Tongue (tissue), 2 donors: ENCODE results near the gene ASTL. TPM values are rescaled to one million over a fixed set of nuclear protein-coding genes. Genes with fewer than 3 reads are reported as not detected.

ENCODE experiments used
- DNase-seq: peaks from one replicate; pipeline ENCODE4 v3.0.0-alpha.2; 2015
- total RNA-seq: library from RNA; depleted of rRNA; stranded (reverse); fragments of >200 nt; gene quantifications from one replicate; pipeline ENCODE4 v1.2.3, GENCODE V29; 2014

ASTL gene
- total RNA-seq, 1 donor from 2014 or later, result not detected

DNA sequence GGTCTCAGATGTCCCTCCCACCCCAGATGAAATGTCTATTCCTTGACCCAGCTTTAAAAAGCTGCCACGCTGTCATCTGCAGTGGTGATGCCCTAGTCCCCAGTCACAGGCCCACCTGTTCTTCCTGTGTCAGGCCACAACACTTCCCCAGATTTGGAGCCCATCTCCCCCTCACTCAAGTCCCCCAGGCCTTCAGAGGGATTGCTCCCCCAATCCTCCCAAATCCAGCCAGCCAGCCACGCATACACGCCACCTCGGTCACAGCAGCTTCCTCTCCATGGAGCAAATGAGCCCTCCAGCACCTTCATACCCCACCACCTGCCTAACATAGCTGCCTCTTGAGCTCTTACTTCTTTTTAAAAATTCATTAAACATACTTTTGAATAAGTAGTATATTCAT lies 7.8 kb downstream of the ASTL start:
- no peak for DNase-seq

DNA sequence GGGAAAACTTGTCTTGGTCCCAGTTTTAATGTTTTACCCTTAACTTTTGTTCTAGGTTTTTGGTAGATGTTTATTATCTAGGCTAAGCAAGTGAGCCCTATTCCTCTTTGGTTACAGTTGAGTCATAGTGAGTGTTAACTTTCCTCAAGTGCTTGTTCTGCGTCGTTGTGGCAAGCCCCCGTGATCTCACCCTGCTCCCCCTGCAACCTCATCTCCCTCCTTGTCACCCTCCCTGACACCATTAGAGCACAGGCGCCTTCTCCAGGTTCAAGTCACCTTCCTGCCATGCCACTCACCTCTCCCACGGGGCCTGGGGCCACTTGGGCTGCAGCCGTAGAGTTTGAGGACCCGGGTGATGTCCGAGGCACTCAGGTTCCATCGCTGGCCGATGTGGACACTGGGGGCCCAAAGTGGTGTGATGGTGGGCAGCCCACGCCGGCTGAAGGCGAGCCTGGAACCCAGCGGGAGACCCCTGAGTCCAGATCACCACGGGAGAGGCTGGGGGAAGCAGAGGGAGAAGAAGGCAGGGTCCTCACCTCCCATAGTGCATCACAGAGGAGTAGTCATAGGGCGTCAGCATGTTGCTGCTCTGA lies 8.7 kb downstream of the ASTL start:
- no peak for DNase-seq

GRCh38 chr2:96128456-96128855 lies 9.8 kb downstream of the ASTL start:
- DNase-seq, result no peak

- DNase-seq, result no peak
Measured at GRCh38 chr2:96124406-96125265, 13.7 kb downstream of the ASTL start.

GRCh38 chr2:96123936-96124335 lies 14.4 kb downstream of the ASTL start:
- no peak for DNase-seq

- DNase-seq, result no peak
Measured at GRCh38 chr2:96123290-96123689, 15.0 kb downstream of the ASTL start.

GRCh38 chr2:96122391-96122790 lies 15.9 kb downstream of the ASTL start:
- no peak for DNase-seq

DNA sequence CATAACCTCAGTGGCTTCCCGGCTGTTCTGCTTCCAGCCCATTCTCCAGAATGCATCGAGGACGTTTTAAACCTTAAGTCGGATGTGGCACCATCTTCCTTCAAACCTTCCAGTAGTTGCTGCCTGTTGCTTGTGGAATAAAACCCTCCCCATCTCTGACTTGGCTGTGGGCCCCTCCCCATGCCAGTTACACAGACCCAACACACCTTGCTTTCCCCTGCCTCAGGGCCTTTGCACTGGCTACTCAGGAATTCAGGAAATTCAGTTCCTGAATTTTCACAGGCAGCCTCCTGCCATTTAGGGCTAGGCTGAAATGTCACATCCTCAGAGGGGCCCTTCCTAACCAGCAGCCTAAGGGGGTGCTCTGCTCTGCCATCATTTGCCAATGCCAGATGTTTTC lies 16.9 kb downstream of the ASTL start:
- no peak for DNase-seq

- no peak for DNase-seq
Measured at GRCh38 chr2:96120991-96121390, 17.3 kb downstream of the ASTL start.

DNA sequence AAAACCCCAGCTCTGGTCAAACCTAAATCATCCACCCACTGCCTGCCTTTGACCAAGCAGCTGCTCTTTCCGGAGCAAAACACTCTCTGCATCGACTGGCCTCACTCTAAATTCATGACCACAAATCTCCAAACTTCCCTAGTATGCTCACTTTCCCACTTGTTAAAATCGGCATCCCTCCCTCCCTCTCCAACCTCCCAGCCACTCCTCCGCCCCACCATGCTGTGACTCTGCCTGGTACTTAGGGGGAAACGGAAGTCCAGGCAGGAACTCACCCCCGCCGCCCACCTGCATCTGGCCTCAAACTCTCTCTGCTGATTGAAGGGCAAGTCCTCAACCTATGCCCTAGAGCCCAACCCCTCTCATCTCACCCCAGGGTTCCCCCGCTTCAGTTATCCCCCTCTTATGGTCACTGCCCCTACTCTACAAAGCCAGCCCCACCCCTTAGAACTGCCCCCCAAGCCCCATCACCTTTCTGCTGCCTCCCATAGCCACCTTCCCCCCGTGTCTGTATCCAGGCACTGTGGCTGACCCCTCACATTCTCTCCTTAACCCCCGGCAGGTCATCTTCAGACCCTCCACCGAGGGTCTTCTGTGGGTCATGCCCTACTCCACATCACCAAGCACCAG lies 18.1 kb downstream of the ASTL start:
- DNase-seq, result no peak

DNA sequence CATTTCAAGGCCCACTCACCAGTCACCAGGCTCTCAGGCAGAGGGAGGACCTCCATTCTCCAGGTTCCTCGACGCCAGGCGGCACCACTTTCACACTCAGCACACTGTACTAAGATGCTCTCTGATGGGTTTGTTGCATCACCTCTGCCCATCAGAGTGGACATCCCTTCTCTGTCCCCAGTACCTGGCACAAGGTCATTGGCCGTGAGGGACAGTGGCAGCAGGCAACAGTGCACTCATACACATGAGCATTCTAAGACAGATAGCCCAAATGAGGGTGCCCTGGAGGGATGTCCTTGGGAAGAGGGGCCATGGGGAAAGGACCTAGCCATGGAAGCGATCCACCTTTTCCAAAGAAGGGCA lies 18.9 kb downstream of the ASTL start:
- DNase-seq, result no peak

GRCh38 chr2:96118698-96119388 lies 19.5 kb downstream of the ASTL start:
- no peak for DNase-seq

DNA sequence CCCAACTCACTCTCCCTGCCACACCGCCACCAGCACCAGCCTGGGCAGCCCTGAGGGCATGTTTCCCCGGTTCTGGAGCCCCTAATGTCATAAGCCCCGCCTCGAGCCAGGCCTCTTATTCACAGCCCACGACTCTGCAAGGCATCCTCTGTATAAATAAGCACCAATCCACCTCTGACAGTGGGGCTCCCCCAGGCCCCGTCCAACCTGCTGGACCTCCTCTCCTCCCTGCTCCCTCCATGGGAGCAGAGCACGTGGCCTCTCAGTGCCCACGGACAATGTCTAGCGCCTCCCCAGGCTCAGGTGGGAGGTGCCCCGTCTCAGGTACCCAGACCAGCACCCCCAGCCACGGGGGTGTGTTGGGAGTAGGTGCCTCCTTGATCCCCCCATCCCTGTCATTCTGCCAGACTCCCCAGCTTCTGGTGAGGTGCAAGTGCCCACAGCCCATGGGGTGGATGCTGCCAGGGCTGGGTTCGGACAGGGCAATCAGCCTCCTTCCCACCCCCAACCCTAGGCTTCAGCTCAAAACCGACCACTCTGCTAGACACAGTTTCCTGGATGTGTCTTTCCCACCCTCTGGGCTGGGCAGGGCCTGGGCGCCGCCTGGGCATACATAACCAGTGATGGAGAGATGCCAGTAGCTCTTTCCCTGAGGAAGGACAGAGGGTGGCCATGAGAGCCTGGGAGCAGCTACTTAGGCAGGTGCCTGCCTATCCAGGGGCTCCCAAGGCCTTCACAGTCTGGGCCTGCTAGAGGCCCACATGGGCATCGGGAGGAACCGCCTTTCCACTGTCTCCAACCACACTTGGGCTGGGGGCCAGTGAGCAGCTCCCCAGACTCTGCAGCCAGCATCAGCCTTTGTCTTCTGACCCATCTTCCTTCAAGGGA lies 20.4 kb downstream of the ASTL start:
- DNase-seq, result no peak

GRCh38 chr2:96116879-96117533 lies 21.3 kb downstream of the ASTL start:
- DNase-seq, result peak; percentile 75

DNA sequence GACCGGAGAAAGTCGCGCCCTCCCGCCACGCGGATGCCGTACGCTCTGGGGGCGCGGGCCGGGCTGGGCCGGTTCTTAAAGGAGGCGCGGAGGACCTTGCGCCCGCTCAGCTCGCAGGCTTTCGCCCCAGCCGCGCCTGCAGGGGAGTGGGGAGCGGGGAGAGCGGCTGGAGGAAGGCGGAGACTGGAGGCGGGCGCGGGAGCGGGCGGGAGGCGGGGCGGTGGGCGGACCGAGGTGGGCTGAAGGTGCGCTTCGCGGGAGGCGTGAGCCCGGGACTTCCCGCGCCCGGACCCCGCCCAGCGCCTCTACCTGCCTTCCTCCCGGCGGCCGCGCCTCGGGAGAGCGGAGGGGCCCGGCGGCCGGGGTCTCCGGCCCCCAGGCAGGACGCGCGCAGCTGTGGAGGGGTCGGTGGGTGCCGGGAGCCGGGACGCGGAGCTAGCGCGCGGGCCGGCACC lies 21.9 kb downstream of the ASTL start, which contains the start of gene ADRA2B:
ADRA2B (minus strand) TSS at position 148 of the 455 bp plus-strand sequence. CDS start 422 bp downstream, outside the sequence.
- peak; percentile 74 for DNase-seq

DNA sequence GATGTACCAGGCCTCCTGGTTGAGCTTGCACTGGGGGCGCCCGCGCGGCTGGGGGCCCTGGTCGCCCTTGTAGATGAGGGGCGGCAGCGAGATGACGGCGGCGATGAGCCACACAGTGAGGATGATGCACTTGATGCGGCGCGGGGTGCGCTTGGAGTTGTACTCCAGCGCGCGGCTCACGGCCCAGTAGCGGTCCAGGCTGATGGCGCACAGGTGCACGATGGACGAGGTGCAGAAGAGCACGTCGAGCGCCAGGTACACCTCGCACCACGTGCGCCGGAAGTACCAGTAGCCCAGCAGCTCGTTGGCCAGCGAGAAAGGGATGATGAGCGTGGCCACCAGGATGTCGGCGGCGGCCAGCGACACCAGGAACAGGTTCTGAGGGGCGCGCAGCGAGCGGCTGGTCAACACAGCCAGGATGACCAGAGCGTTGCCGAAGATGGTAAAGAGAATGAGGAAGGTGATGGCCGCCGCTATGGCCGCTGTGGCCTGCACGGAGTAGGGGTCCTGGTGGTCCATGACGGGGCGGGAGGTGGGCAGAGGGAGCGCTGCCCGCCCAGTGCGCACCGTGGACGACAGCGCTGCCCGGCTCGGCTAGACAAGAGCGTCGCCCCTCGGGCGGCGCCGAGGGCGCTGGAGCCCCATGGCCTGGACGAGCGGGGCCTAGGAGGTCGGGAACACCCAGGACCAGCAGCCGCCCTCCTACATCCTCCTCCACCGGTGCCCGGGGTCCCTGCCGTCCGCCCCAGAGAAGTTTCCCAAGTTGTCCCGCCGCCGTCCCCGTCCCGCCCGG lies 22.5 kb downstream of the ASTL start:
- DNase-seq, result no peak

- no peak for DNase-seq
Measured at GRCh38 chr2:96114903-96115581, 23.3 kb downstream of the ASTL start.

DNA sequence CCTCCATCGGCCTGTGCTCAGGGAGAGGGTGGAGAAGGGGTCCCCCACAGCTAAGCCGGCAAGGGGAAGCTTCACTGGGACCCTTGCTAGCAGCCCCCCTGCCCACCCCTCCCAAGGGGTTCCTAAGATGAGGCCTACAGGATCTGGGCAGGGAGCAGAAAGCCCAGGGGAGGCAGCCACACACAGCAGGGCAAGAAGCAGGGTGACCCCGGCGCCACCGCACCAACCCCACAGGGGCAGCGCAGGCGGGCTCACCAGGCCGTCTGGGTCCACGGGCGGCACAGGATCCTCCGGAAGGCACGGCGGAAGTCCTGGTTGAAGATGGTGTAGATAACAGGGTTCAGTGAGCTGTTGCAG lies 23.8 kb downstream of the ASTL start:
- DNase-seq, result no peak

- no peak for DNase-seq
Measured at GRCh38 chr2:96113951-96114350, 24.4 kb downstream of the ASTL start.

DNA sequence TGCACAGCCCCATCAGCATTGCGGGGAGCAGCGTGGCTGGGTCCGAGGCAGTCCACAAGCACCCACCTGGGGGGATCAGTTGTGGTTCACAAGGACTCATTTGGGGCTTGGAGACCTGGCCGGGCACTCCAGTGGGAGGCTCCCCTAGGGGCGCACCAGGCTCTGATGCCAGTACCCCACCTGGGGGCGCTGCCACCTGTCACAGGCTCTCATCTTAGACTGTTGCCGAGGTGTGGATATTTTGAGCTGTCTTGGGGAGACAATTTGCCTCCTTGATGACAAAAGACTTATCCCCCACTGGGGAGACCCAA lies 25.0 kb downstream of the ASTL start:
- DNase-seq, result no peak
